PFSK-1 (cell line): ENCODE results near the gene CYP4F3.

Source experiments
- POLR2AphosphoS5 ChIP-seq: IDR thresholded peaks from 2 replicates; pipeline ENCODE4 v1.6.1; 2012; ENCODE audit warnings: low read depth, mild to moderate bottlenecking, control low read depth, low read length, moderate library complexity
- SIN3A ChIP-seq: IDR thresholded peaks from 2 replicates; pipeline ENCODE4 v1.6.1; 2012; ENCODE audit warnings: mild to moderate bottlenecking, low read length, moderate library complexity, borderline replicate concordance; ENCODE audit not compliant: insufficient read depth
- TF ChIP-seq, protein P1 (sequence below), 2 experiments: IDR thresholded peaks; 2 replicates each; pipeline versions ENCODE4 v1.6.1 to v1.8.0; 2011 to 2012; ENCODE audit warnings: low read depth in 2 of 2, low read length in 2 of 2, control low read depth in 1 of 2, inconsistent platforms in 1 of 2, mild to moderate bottlenecking in 1 of 2, moderate library complexity in 1 of 2; ENCODE audit not compliant: insufficient read depth in 1 of 2

DNA sequence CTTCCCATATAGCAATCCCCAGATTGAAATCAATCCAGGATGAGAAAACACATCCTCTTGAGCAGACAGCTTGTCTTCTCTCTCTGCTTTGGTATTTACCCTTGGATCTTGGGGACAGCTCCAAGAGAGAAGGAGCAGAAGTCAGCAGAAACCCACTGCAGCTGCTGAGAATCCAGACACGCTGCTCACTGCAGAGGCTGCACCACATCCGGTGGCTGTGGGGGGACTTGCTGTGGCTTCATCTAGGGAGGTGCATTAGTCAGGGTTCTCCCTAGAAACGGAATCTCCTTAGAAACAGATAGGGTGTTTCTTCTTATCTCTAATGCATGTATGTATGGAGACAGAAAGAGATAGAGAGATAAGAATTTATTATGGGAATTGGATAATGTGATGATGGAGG, 34.9 kb downstream of the CYP4F3 start:
- TF ChIP-seq, protein P1, sequence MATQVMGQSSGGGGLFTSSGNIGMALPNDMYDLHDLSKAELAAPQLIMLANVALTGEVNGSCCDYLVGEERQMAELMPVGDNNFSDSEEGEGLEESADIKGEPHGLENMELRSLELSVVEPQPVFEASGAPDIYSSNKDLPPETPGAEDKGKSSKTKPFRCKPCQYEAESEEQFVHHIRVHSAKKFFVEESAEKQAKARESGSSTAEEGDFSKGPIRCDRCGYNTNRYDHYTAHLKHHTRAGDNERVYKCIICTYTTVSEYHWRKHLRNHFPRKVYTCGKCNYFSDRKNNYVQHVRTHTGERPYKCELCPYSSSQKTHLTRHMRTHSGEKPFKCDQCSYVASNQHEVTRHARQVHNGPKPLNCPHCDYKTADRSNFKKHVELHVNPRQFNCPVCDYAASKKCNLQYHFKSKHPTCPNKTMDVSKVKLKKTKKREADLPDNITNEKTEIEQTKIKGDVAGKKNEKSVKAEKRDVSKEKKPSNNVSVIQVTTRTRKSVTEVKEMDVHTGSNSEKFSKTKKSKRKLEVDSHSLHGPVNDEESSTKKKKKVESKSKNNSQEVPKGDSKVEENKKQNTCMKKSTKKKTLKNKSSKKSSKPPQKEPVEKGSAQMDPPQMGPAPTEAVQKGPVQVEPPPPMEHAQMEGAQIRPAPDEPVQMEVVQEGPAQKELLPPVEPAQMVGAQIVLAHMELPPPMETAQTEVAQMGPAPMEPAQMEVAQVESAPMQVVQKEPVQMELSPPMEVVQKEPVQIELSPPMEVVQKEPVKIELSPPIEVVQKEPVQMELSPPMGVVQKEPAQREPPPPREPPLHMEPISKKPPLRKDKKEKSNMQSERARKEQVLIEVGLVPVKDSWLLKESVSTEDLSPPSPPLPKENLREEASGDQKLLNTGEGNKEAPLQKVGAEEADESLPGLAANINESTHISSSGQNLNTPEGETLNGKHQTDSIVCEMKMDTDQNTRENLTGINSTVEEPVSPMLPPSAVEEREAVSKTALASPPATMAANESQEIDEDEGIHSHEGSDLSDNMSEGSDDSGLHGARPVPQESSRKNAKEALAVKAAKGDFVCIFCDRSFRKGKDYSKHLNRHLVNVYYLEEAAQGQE (IDR thresholded peaks at IDR 0.05; ENCODE audit: insufficient read depth in 1 of 2, low read depth in 2 of 2, low read length in 2 of 2): no peak
- TF ChIP-seq SIN3A (no peak), POLR2AphosphoS5 (no peak)
